HG03025 (cell line): ENCODE data around the gene TBL3.

Experiments
- ATAC-seq: cut with Tn5 transposase; IDR thresholded peaks from one replicate; pipeline ENCODE4 v1.9.1; 2021; ENCODE audit warnings: mild to moderate bottlenecking, moderate library complexity; ENCODE audit not compliant: unreplicated experiment, low FRiP score

The TBL3 gene

GRCh38 chr16:1998360-1998835, 26.5 kb downstream of the TBL3 start:
- ATAC-seq = no peak

- no peak for ATAC-seq
Observed at GRCh38 chr16:1998852-1999801, 27.3 kb downstream of the TBL3 start.

- no peak for ATAC-seq
Observed at GRCh38 chr16:1999866-2000514, 28.1 kb downstream of the TBL3 start.

- no peak for ATAC-seq
Observed at GRCh38 chr16:2001035-2001434, 29.2 kb downstream of the TBL3 start.

GRCh38 chr16:2001456-2002355, 29.9 kb downstream of the TBL3 start:
- ATAC-seq = no peak

GRCh38 chr16:2002406-2003230, 30.8 kb downstream of the TBL3 start:
- ATAC-seq = no peak

GRCh38 chr16:2003231-2003826, 31.5 kb downstream of the TBL3 start:
- ATAC-seq = no peak

- ATAC-seq = no peak
Observed at GRCh38 chr16:2003827-2004641, 32.2 kb downstream of the TBL3 start.

- ATAC-seq = no peak
Observed at GRCh38 chr16:2004795-2005517, 33.1 kb downstream of the TBL3 start.

- ATAC-seq = no peak
Observed at GRCh38 chr16:2005646-2006045, 33.8 kb downstream of the TBL3 start.

- ATAC-seq = no peak
Observed at GRCh38 chr16:2006317-2006716, 34.5 kb downstream of the TBL3 start.

- no peak for ATAC-seq
Observed at GRCh38 chr16:2007081-2007836, 35.4 kb downstream of the TBL3 start.

- no peak for ATAC-seq
Observed at GRCh38 chr16:2008009-2008526, 36.2 kb downstream of the TBL3 start.

- ATAC-seq = no peak
Observed at GRCh38 chr16:2008631-2009163, 36.8 kb downstream of the TBL3 start.

- peak; percentile 31 for ATAC-seq
Observed at GRCh38 chr16:2009164-2009711, 37.4 kb downstream of the TBL3 start.

- ATAC-seq = peak; percentile 48
Observed at GRCh38 chr16:2009791-2010510, 38.1 kb downstream of the TBL3 start, which contains the start of gene ZNF598. TSS of gene ZNF598 (minus strand) at chr16:2009821.
